GM21529 (cell line): Measurements from ENCODE around the gene ARHGAP24.

Experiments used
- ATAC-seq: cut with Tn5 transposase; IDR thresholded peaks from one replicate; pipeline ENCODE4 v1.9.1; 2021; ENCODE audit not compliant: unreplicated experiment

The ARHGAP24 gene

GRCh38 chr4:85577307-85577706 lies 102.4 kb downstream of the ARHGAP24 start:
- no peak for ATAC-seq

- no peak for ATAC-seq
These were observed 105.0 kb downstream of the ARHGAP24 start for GRCh38 chr4:85579942-85580341.

- no peak for ATAC-seq
These were observed 105.5 kb downstream of the ARHGAP24 start for GRCh38 chr4:85580489-85580888.

GRCh38 chr4:85587952-85588351 lies 113.0 kb downstream of the ARHGAP24 start:
- no peak for ATAC-seq

GRCh38 chr4:85591406-85592098 lies 116.6 kb downstream of the ARHGAP24 start:
- no peak for ATAC-seq

GRCh38 chr4:85595098-85595775 lies 120.3 kb downstream of the ARHGAP24 start:
- no peak for ATAC-seq

DNA sequence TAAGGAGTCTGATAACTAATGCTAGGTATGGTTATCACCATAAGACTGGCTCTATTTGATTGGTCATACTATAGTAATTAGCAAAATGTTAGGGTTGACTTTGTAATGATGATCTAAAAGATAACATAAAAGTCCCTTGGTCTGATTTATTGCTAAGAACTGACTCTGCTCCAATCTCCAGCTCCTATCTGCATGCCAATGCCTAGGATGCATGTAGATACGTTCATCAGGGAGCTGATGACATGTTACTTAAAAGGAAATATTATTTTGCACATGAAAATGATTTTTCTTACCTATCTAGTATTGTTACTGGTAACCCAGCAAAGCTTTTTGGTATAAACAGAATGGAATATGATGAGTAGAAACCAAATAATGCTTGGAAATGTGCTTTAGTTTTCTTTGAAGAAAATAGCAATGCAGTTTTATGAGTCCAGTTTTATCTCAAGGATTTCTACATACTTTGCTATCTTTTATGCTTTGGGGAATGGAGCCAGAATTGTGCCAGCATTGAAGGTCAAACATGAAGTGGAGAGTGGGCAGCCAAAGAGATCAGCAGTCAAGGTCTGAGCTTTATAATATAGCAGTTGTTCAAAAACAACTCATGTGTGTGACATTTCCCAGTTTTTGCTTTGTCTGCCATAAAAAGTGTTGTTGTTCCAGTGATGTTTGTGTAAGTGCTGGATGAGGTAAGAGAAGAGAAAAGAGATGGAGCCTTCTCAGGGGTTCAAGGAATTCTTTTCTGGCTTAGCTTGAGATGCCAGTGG lies 121.0 kb downstream of the ARHGAP24 start:
- no peak for ATAC-seq

GRCh38 chr4:85598936-85599335 lies 124.0 kb downstream of the ARHGAP24 start:
- no peak for ATAC-seq

DNA sequence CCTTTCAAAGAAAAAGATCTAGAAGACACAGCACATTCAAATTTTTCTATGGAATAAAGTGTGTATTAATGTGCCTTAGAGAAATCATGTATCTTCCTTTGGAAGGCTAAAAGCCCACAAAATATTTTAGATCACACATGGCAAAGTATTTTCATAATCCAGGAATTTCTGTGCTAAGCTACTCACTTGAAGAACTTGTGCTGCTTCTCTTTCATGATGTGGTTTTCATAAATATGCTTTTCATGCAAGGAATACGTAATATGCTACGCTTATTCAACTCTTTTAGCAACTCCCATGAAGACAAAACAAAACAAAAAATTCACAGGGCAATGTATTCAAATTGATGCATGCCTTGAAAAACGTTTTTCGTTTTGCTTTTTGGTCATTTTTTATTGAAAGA lies 125.6 kb downstream of the ARHGAP24 start:
- no peak for ATAC-seq

DNA sequence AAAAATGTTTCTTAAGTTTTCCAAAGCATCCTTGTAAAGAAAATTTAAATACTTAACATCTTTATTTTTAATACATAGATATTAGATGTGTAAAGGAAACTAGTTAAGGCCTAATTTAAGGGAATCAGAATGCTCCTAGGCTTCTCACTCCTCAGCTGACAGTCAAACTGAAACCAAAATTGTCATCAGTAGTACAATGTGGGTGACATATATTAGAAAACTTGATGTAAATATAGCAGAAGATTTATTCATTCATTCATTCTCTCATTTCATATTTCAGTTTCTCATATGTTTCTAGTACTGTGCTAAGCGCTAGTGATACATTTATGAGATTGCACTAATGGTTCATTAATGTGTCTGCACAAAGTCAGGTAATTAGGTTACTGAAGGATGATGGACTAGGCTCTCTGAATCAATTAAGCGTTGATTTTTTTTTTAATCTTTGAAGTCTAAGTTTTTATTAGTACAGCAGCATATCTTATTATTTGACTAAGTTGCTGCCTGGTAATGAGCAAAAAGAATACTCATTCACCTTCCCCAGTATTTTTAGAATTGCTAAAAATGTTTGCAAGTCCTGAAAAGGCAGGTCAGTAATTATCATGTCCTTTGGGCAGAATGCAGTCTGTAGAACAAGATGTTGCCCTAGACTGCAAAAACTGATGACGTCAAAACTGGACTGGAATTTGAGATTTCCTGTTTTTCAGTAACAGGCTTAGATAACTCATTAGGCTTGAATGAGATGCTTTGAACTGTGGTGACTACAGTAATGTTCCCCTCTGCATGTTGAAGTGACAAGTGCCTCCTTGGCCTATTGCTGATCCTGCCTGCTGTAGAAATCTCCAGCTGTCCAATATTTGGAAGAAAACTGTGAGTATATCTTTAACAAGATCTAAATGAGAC lies 128.7 kb downstream of the ARHGAP24 start:
- no peak for ATAC-seq

DNA sequence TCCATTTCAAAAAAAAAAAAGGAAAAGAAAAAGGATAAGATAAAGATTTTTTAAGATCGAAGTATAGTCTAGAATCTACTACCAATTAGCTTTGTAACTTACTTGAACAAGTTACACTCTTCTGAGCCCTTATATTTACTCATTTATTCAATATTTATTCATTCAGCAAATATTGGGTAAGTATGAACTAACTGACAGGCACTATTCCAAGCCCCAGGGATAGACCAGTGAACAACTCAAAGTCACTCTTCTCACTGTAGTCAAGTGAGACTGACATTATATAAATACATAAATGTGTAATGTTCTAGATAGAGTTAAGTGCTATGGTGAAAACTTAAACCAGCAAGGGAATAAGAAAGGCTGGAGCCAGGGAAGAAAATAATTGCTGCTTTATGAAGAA lies 131.6 kb downstream of the ARHGAP24 start:
- ATAC-seq, result no peak

- ATAC-seq, result peak; percentile 65
These were observed 132.7 kb downstream of the ARHGAP24 start for GRCh38 chr4:85607624-85608023.

GRCh38 chr4:85610450-85610849 lies 135.5 kb downstream of the ARHGAP24 start:
- peak; percentile 90 for ATAC-seq

- ATAC-seq, result no peak
These were observed 136.7 kb downstream of the ARHGAP24 start for GRCh38 chr4:85611661-85612060.

DNA sequence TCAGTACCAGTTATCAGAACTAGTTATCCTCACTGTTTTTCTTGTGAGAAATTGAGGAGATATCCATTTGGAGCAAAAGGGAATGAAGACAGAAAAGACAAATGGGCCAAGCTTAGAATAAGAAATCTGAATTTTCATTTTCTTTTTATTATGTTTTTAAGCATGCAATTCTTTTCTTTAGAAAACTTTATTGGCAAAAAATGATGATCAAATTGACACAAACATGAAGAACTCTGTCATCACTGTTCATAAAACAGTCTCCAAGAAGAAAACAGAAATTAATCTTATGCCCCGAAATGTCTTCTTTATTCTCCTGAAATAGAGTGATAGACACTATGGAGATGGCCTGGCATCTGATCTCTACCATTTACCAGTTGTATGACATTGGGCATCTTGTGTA lies 139.0 kb downstream of the ARHGAP24 start:
- no peak for ATAC-seq

DNA sequence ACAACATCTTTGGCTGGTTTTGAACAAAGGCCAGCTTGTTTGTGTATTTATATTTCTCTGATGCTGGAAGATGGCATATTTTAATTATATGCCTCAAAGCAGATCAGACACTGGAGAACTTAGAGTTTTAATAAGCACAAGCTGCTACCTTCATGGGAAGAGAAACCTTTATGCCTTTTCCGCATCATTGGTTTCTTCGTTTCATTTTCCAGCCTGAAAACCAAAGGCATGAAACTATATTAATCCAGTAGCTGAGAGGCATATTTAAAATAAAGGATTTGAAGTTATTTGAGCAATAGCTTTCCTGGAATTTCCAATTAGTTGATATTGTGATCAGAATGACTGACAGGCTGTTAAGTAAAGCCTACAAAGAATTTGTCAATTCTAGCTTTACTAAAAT lies 141.0 kb downstream of the ARHGAP24 start:
- no peak for ATAC-seq

DNA sequence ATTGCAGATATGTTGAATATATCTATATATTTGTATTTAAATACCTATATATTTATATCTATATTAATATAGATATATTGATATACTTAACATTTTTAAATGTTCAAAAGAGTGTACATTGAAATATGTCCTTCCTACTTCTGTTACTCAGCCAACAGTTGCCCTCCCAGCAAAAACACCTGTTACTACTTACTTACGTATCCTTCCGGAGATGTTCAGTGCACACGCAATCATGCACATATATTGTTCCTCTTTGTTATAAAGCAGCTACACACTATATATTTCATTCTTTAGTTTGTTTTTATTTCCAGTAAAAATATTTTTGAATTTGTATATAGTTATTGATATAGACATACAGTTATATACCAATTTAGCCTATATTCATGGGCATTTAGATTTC lies 142.3 kb downstream of the ARHGAP24 start:
- ATAC-seq, result no peak

DNA sequence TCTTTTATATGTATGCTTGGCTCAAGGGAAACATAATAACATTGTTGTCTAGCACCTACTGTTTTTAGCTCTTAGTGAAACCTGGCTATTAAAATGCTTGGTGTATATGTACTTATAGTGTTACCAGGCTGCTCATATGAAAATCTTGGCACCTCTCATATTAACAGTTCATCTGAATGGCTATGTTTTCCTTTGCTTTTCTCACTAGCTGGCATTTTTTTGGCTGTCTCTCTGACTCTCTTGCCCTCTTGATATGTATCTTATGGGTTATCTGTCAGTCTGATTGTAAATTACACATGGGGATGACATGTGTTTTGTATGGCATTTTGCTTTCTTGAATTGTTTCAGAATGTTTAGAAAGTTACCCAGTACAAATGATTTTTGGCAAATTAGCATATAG lies 158.0 kb downstream of the ARHGAP24 start:
- no peak for ATAC-seq

DNA sequence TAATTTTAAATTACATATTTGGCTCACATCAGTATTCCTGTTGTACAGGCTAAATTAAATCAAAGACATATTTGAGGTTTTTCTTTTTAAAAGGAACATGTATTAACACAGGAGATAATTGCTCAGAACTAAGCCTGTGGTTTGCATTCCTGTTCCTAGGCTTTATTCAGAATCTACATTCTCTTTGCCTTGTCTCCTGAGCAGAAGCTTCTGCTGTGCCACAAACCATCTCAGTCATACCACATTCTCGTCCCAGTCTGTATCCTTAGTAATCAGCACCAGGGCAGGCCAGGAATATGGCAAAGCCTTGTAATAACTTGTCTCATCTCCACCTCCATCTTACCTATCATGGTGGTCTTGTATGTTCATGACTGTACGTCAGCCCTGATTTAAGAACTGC lies 162.8 kb downstream of the ARHGAP24 start:
- no peak for ATAC-seq

DNA sequence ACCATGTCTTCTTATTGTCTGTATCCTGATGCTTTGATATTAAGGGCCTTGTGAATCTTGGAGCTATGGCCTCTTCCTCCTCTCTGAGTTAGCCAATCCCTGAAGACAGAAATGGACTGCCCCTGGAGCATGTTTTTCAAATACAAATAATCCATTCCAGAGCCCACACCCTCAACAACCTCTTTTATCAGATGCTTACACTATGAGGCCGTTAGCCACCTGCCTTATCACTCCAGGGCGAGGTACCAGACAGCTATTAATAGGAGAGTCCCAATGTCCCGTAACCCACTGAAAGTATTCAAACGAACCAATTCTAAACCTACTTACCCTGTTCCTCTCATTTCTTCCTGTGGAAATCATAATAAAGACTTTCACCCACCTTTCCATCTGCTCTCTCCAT lies 165.0 kb downstream of the ARHGAP24 start:
- no peak for ATAC-seq
